Measurements from ENCODE around the gene CCL16. TPM values are rescaled to one million over a fixed set of nuclear protein-coding genes. Genes with fewer than 3 reads are reported as not detected.
"Not testable (repeated sequence)": the region's sequence is repeated elsewhere in the genome, so short reads cannot be mapped to it uniquely, and the experiment has no call there.

The CCL16 gene
- polyA plus RNA-seq, 1 donor from 2014 or later = not detected

- H3K9me3 ChIP-seq (ENCODE audit: low read length) = no peaks in the 10 kb centered on the region
- no peak within 1 kb of the TSS for H3K9ac ChIP-seq (ENCODE audit: low read length)
- no peaks in the 10 kb centered on the region for H3F3A ChIP-seq (ENCODE audit: insufficient read depth, low read length, poor library complexity, severe bottlenecking)
- H3K27me3 ChIP-seq (ENCODE audit: insufficient read depth, low read depth, low read length) = no peaks in the 10 kb centered on the region
- no peak within 1 kb of the TSS for H3K27ac ChIP-seq (ENCODE audit: low read length)
- no peaks in the 10 kb centered on the region for H3K9me2 ChIP-seq (ENCODE audit: insufficient read depth, low read length)
- no peak for TF ChIP-seq REST (IDR thresholded peaks at IDR 0.05; ENCODE audit: borderline replicate concordance)
- no peak for TF ChIP-seq SMC3 (conservative IDR thresholded peaks at IDR 0.05; ENCODE audit: poor library complexity)
- no peak for TF ChIP-seq EP300 (conservative IDR thresholded peaks at IDR 0.05; ENCODE audit: poor library complexity, severe bottlenecking)
- TF ChIP-seq MXI1 (conservative IDR thresholded peaks at IDR 0.05; ENCODE audit: poor library complexity, severe bottlenecking) = no peak
- TF ChIP-seq RAD21 (conservative IDR thresholded peaks at IDR 0.05) = no peak
- no peak for TF ChIP-seq POLR2AphosphoS5 (IDR thresholded peaks at IDR 0.05)
- no peak for TF ChIP-seq EZH2 (IDR thresholded peaks at IDR 0.05; ENCODE audit: borderline replicate concordance, insufficient read depth, low read length, poor library complexity, severe bottlenecking)
- TF ChIP-seq CTCF (IDR thresholded peaks at IDR 0.05; ENCODE audit: poor library complexity, severe bottlenecking) = no peak
- TF ChIP-seq TAF1 (IDR thresholded peaks at IDR 0.05; ENCODE audit: low read depth) = no peak
- no peak within 1 kb of the TSS for H3K4me2 ChIP-seq (ENCODE audit: low read length)
- no peaks in the 10 kb centered on the region for H3K36me3 ChIP-seq (ENCODE audit: insufficient read depth, low read length)
- no peak within 1 kb of the TSS for H3K4me3 ChIP-seq (ENCODE audit: low read length)
- no peak within 1 kb of the TSS for H2AFZ ChIP-seq (ENCODE audit: low read depth, low read length)
- H3K79me2 ChIP-seq (replicated peaks; ENCODE audit: insufficient read depth, low read length) = no peaks in the 10 kb centered on the region
- H4K20me1 ChIP-seq (ENCODE audit: insufficient read depth) = no peaks in the 10 kb centered on the region
Observed at GRCh38 chr17:36017799-36018198, 36.5 kb upstream of the CCL16 start, which contains the start of gene CCL23. CCL23 (minus strand) TSS chr17:36017972; CDS start chr17:36017897, 75 bp downstream.

GRCh38 chr17:36016555-36016954 is 35.3 kb upstream of the CCL16 start:
- Histone ChIP-seq H4K20me1 (ENCODE audit: insufficient read depth) (no peaks in the 10 kb centered on the region), H3K4me3 (ENCODE audit: low read length) (no peak overlapping the region), H2AFZ (ENCODE audit: low read depth, low read length) (no peak overlapping the region), H3K27ac (ENCODE audit: low read length) (no peak overlapping the region), H3K79me2 (replicated peaks; ENCODE audit: insufficient read depth, low read length) (no peaks in the 10 kb centered on the region), H3K9me2 (ENCODE audit: insufficient read depth, low read length) (no peaks in the 10 kb centered on the region), H3K9ac (ENCODE audit: low read length) (no peak overlapping the region), H3K36me3 (ENCODE audit: insufficient read depth, low read length) (no peaks in the 10 kb centered on the region), H3K9me3 (ENCODE audit: low read length) (no peaks in the 10 kb centered on the region), H3K4me2 (ENCODE audit: low read length) (no peak overlapping the region), H3F3A (ENCODE audit: insufficient read depth, low read length, poor library complexity, severe bottlenecking) (no peaks in the 10 kb centered on the region), H3K27me3 (ENCODE audit: insufficient read depth, low read depth, low read length) (no peaks in the 10 kb centered on the region)
- TF ChIP-seq MXI1 (conservative IDR thresholded peaks at IDR 0.05; ENCODE audit: poor library complexity, severe bottlenecking) = no peak
- no peak for TF ChIP-seq EZH2 (IDR thresholded peaks at IDR 0.05; ENCODE audit: borderline replicate concordance, insufficient read depth, low read length, poor library complexity, severe bottlenecking)
- no peak for TF ChIP-seq EP300 (conservative IDR thresholded peaks at IDR 0.05; ENCODE audit: poor library complexity, severe bottlenecking)
- TF ChIP-seq RAD21 (conservative IDR thresholded peaks at IDR 0.05) = no peak
- no peak for TF ChIP-seq SMC3 (conservative IDR thresholded peaks at IDR 0.05; ENCODE audit: poor library complexity)
- TF ChIP-seq CTCF (IDR thresholded peaks at IDR 0.05; ENCODE audit: poor library complexity, severe bottlenecking) = no peak
- TF ChIP-seq TAF1 (IDR thresholded peaks at IDR 0.05; ENCODE audit: low read depth) = no peak
- no peak for TF ChIP-seq REST (IDR thresholded peaks at IDR 0.05; ENCODE audit: borderline replicate concordance)
- TF ChIP-seq POLR2AphosphoS5 (IDR thresholded peaks at IDR 0.05) = no peak

GRCh38 chr17:36015895-36016294 is 34.6 kb upstream of the CCL16 start:
- not testable (repeated sequence) for H2AFZ ChIP-seq (ENCODE audit: low read depth, low read length); H3K4me2 ChIP-seq (ENCODE audit: low read length)

More at GRCh38 chr17:36015895-36016294, 34.6 kb upstream of the CCL16 start:
- not testable (repeated sequence) for H3F3A ChIP-seq (ENCODE audit: insufficient read depth, low read length, poor library complexity, severe bottlenecking); H3K9ac ChIP-seq (ENCODE audit: low read length); H3K9me2 ChIP-seq (ENCODE audit: insufficient read depth, low read length); H4K20me1 ChIP-seq (ENCODE audit: insufficient read depth); H3K79me2 ChIP-seq (replicated peaks; ENCODE audit: insufficient read depth, low read length); H3K4me3 ChIP-seq (ENCODE audit: low read length); H3K27ac ChIP-seq (ENCODE audit: low read length); H3K36me3 ChIP-seq (ENCODE audit: insufficient read depth, low read length); H3K9me3 ChIP-seq (ENCODE audit: low read length); H3K27me3 ChIP-seq (ENCODE audit: insufficient read depth, low read depth, low read length)
